GM19043 (cell line): ENCODE measurements around the gene SAMD14.

ENCODE experiments used
- ATAC-seq: cut with Tn5 transposase; IDR thresholded peaks from one replicate; pipeline ENCODE4 v1.9.1; 2021; ENCODE audit warnings: low read depth; ENCODE audit not compliant: unreplicated experiment

SAMD14 gene

DNA sequence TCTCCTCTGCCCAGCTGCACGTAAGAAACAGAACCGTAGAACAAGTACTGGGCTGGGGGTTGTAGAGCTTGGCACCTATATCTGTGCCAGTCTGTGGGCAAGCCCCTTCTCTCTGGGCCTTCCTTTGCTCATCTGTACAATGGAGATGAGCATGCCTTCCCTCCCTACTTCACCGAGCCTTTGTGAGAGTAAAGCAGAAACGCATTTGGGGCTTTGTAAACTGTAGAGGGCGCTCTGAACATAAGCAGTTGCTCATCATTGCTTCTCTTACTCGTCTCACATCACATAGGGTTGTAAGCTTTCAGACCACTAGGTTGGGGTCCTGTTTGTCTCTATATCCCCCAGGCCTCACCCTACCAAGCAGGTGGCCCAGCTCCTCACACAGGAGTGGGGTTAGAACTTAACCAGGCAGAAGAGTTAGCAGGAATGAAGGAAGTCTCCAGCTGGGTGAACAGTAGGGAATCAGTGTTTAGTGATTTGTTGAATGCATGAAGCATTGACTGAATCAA lies 15.1 kb downstream of the SAMD14 start:
- no peak for ATAC-seq

DNA sequence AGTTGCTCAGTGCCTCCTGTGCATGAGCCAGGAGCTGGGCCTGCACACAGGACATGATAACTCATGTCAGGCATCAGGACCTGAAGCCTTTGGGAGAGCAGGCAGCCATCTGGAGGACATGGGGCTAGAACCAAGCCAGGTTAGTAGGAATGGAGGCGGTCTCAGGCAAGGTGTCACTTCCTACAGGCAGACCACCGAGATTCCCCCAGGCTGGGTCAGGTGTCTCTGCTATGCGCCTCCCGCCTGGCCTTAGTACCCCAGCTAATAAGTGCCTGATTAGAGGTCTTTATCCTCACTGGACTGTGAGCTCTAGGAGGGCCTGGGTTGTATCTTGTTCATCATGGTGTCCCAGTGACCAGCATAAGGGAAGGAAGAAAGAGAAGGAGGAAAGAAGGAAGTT lies 15.6 kb downstream of the SAMD14 start:
- ATAC-seq = no peak

DNA sequence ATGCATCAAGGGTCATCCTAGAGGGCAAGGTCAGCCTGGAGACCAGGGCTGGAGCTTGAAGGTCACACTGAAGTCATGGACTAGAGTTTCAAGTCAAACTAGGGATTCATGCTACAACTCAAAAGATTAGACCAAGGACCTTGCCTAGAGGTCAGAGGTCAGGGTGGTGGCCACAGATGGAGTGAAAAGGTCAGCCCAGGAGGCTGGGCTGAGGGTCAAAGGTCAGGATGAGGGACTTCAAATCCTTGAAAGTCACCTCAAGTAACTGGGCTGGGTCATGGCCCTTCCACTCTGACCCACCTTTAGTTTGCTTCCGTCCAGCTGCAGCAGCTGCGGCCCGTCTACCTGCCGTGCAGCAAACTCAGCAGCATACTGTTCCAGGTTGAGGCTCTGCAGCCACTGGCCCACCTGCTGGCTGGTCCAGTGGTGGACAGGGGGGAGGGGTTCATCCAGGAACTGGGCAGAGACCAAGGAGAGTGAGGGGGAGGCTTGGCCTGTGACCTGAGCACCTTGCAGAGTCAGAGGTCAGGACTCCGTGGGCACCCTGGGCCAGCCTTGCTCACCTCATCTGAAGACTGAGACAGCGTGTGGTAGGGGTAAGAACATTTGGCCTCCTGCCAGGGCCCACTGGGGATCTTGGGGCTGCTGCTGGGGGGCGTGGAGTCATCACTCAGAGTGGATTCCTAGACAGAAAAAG lies 16.2 kb downstream of the SAMD14 start:
- ATAC-seq = no peak

DNA sequence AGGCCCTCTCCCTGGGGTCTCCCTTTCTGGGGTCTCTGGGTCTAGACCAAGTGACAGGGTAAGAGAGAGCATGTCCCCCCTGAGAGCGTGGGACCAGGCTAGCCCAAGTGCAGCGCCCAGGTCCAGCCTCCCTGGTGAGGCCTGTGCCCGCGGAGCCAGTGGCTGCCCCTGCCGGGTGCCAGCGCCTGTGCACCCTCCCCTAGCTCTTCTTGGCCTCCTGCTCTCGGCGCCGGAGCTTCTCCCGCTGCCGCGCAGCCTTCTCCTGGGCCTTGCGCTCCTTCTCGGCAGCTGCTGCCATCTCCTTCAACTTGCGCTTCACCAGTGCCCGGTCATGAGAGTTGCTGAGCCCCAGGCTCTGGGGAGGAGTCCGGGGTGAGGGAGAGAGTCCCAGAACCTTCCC lies 17.3 kb downstream of the SAMD14 start:
- ATAC-seq = no peak

DNA sequence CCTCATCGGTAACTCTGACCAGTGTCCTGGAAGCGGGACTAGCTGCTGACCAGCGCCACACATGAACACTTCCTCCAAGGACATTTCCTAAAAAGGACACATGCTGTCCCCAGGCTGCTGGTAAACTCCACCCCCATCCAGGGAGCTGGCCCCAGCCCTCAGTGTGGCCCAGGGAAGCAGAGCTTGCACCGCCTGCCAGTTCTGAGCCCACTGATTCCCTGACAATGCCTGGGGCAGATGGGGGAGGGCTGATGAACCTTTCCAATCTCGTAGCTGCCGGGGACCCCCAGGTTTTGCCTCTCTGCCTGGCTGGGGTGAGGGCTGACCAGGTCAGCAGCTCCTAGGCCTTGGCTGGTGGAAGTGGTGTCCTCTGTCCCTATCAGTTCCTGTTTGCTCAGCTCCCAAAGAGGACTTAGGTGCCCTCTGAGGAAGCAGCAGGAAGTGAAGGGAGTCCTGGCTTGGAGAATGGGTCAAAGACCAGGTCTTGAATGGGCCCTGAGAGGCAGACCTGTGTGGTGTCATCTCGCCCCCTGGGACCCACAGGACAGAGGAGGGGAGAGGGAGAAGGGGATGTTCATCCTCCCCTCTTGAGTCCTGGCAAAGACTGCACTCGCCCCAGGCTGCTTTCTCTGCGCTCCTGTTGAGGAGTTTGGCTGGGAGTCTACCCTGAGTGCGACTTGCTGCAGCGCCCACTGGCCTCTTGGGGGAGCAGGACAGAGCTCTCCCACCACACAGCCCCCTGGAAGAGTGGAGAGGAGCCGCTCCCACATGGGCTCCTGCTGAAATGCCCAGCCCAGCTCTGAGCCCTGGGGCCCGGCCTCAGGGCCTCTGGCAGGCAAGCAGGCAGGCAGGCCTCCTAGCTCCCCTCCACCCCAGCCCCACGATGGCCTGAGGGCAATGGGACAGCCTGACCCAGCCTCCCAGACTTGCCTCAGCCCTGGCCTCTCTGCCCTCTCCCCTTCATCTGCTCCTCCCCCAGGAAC lies 18.0 kb downstream of the SAMD14 start:
- no peak for ATAC-seq

DNA sequence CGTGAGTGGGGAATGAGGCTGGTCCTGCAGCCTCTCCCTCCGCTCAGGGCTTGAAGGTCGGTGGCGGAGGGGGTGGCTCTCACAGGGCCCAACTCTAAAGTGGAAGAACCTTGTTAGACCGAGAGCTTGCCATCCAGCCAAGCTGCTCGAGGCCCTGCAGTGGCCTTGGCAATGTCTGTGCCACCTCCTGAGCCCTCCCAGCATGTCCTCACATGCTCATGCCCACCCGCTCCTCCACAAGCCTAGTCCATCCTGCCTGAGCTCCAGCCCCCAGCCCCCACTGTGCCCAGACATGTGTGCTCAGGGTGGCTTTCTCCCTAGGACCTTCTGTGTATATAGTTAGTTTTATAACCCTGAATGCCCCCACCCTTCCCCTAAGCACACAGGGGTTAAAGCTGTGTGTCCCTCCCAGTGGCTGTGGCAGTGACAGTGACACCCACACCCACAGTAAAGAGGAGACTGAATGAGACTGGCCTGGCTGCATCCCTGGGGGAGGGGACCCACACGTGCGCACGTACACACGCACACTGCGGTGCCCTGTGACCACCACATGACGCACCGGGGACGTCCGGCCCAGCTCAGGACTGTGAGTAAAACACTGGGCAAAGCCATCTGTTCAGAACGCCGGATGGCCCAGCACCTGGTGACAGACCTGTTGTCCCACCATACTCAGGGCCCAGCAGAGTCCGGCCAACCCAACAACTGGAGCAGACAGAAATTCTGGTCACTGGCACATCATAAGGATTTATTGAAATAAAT lies 19.2 kb downstream of the SAMD14 start:
- ATAC-seq = no peak

DNA sequence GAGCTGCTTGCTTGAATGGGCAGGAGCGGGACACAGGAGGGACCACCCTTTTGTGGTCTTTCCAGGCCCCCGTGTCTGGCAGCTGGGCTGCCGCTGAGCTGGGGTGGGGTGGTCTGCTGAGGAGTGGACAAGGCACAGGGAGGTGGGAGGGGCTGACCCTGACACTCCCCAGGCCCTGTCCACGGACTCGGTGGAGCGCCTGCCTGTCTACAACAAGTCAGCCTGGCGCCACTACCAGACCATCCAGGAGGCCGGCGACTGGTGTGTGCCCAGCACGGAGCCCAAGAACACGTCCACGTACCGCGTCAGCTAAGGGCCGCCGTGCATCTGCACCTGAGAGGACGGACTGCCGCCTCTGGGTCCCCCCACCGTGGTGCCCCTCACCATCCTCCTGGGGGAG lies 20.2 kb downstream of the SAMD14 start:
- no peak for ATAC-seq

DNA sequence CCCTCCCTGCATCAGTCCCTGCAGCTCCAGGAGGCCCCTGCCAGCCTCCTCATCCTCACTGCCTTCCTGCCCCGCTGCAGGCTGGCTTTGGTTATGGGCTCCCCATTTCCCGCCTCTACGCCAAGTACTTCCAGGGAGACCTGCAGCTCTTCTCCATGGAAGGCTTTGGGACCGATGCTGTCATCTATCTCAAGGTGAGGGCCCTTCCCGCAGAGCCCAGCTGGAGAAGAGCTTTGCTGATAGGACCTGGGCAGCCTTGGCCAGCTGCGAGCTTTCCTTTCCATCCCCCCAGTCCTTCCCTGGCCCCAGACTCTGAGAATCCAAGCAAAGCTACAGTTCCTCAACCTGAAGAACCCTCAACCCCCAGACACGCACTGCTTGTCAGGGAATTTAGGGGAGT lies 20.8 kb downstream of the SAMD14 start:
- ATAC-seq = no peak

DNA sequence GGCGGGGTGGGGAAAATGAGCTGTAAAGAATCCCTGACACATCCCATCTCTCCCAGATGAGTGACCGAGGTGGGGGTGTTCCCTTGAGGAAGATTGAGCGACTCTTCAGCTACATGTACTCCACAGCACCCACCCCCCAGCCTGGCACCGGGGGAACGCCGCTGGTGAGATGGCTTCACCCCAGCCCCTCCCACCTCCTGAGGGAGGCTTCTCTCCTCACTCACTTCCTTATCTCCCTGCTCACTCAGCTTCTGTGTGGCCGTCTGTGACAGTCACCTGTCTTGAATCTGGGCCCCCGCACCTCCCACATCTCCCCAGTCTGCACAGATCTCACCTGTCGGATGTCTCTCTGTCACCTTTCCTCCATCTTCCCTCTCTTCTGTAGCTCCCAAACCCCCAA lies 21.4 kb downstream of the SAMD14 start:
- no peak for ATAC-seq

DNA sequence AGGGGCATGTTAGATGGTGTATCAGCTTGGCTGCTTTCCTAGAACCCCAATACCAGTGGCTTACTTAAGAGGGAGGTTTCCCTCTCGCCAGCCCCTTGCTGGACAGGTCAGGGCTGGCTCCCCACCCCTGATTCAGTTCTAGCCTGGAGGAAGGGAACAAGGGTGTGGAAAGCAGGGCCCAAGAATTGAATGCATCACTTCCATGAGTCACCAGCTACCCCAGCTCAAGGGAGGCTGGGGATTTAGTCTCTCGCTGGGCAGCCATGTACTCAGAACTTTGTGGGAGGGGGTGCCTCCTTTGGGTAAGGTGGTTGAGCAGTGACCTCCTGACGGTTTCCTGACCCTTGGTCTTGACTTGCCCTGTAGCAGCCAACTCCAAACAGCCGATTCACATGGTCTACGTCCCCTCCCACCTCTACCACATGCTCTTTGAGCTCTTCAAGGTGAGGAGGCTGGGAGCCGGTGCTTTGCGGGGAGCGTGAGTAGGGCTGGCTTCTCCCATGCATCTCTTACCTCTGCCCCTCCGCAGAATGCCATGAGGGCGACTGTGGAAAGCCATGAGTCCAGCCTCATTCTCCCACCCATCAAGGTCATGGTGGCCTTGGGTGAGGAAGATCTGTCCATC lies 22.1 kb downstream of the SAMD14 start:
- ATAC-seq = no peak

DNA sequence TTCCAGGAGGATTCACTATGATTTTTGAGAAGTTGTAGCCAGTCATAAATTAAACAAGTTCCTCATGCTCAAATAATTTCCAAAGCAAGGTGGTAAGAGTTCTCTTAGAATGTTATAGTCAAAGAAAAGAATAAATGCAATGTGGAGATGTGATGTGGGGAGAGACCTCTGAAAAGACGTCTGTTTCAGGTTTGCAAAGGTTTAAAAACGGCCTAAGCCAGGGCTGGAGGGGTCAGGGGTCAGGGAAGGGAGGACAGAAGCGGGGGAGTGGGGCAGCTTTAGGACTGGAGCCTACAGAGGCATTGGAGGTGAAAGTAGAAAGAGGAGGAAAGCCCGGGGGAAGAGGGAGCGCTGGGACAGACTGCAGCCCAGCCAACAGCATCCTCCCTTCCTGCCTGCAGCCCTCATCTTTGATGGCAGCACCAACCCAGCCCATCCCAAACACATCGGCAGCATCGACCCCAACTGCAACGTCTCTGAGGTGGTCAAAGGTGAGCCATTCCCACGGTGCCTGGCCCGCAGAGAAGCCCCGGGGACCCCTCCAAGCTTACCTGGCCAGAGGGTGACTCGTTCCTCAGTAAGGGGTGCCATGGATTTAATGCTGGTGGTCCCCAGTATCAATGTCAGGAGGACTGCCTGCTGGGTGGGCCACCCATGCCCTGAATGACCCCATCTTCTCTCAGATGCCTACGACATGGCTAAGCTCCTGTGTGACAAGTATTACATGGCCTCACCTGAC lies 23.4 kb downstream of the SAMD14 start:
- no peak for ATAC-seq

DNA sequence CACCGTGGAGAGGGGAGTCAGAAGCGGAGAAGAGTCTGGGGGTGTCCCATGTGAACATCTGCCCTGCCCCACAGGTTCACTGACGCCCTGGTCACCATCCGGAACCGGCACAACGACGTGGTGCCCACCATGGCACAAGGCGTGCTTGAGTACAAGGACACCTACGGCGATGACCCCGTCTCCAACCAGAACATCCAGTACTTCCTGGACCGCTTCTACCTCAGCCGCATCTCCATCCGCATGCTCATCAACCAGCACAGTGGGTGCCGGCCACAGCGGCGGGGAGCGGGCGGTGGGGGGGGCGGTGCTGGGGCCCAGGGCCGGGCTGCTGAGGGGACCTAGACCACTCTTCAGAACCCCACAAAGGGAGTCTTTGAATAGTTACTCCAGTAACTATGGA lies 24.1 kb downstream of the SAMD14 start:
- no peak for ATAC-seq

DNA sequence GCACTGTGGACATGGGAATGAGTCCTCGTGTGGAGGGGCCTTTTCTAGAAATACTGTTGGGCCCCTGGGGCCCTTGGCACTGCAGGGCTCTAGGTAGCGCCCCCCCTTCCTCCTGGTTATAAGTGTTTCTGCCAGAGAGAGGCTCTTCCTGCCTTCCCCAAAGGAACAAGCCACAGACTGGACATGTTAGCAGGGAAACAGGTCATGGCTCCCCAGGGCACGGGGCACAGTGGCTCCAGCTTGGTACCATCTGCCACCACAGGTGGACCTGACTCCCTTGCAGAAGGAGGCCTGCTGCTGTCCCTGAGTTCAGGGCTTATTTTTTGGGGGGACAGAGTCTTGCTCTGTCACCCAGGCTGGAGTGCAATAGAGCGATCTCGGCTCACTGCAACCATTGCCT lies 26.0 kb downstream of the SAMD14 start:
- ATAC-seq = no peak

DNA sequence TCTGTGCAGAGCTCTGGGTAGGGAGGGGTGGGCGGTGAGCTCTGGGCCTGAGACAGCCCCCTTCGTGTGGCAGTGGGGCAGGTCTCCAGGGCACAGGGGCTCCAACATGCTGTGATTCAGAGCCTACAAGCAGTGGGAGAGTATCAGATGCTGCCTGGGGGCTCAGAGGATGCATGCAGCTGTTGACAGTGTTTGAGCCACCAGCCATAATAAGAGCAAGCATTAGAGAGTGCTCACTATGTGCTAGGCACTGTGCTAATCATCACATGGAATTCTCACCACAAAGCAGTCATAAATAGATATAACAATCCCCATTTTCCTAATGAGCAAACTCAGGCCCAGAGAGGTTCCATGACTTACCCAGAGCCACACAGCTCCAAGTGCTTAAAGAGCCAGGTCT lies 26.7 kb downstream of the SAMD14 start:
- no peak for ATAC-seq

DNA sequence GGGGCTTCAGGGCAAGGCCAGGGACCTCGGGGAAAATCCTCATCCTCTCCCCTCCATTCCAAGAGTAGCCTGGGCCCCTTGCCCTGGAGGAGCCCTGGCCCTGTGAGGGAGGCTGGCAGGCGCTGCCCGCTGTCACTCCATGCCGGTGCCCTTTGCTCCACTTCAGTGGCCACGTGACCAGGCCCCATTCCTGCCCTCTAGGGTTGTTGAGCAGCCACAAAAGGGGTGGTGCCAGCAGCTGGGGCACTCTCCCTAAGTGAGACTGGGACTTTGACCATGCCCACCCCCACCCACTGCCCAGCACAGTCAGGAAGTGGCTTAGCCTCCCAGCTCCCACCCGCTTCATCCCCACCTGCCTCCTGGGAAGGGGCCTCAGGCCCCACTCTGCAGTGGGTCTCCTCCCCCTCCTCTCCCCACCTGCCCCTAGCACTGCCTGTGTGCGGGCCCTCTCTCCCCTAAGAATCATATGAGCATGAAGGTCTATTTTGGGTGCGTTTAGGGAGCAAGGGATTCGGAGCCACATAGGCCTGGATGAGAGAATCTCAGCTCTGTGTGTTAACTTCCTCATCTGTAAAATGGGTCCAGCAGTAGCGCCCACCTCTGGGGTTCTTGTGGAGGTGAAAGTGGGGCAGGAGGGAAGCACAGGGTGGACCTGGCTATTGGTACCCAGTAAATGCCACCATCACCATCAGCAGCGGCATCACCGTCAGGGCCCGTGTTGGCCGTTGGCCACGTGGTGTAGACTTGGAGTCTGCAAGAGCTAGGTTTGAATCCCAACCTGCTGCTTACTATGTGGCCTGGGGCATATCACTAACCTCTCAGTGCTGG lies 27.6 kb downstream of the SAMD14 start:
- ATAC-seq = no peak

DNA sequence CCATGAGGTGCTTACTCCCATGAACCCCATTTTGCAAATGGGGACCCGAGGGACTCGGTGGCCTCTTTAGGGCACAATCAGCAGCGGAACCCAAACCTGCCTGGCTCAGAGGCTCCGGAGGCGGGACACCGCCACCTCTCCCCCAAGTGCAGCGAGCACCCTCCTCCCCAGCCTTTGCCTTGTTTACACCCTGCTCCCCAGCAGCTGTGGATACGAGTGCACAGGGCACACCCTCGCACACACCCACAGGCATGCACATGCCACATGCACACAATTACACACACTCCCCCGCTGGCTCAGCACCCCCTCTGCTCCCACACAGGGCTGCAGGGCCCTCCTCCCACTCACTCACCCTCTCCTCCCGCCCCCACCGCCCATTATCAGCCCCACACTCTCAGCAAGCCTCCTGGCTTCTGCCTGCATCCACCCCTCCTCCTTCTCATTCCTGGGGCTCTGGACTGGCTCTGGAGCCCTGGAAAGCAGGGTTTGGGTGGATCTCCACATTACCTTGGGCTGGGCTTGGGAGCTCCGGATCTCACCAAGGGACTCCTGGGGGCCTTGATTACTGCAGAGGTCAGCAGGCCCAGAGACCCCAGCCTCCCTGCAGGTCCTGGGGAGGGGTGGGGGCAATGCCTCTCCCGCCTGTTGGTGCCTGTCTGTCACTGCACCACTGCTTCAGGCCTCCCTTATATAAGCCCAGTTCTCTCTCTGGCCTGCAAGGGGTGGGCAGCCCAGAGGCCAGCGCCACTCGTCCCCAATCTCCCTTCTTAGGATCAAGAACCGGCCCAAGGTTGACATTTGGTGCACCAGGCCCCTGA lies 28.4 kb downstream of the SAMD14 start:
- ATAC-seq = no peak

DNA sequence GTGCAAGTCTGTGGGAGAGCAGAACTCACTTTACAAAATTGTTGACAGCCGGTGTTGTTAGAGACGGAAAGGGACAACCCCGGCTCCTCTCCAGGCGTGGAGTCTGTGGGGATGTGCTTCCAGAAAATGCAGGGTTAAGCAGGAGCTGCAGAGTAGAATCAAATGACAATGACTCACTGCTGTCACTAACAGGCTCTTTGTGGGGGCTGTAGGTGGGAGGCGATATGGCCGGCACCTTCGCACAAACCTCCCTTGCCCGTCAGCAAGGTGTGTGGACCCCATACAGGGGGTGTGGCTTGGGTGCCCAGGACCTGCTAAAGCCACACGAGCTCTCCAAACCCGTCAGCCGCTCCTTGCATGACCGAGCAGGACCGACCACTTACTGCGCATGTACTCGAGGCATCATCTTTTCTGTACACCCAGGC lies 29.0 kb downstream of the SAMD14 start:
- ATAC-seq = no peak

DNA sequence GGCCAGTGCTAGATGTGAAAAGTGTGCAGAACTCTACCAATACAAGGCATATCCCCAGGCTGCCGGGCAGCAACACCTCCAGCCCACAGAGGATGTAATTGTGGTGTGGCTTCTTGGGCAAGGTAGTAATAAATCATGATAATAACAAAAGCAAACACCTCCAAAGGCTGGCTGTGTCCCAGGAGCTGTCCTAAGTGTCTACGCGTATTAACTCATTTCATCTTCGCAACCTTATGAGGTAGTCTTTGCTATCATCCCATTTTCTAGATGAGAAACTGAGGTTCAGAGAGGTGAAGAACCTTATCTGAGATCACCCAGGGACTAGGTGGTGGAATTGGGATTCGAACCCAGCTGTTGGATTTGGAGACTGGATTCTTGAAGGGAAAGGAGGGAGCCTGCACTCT lies 29.5 kb downstream of the SAMD14 start:
- no peak for ATAC-seq
